Lower leg skin (tissue), 3 donors: ENCODE results near the gene DVL1.

Experiments
- CTCF ChIP-seq, 3 donors: fragments of 450-650 bp; IDR thresholded peaks; one replicate each; pipeline ENCODE4 v1.5.1; 2016; ENCODE audit warnings: antibody characterized with exemption in 3 of 3, mild to moderate bottlenecking in 3 of 3, moderate library complexity in 2 of 3
- POLR2A ChIP-seq, 2 donors: fragments of 450-650 bp; IDR thresholded peaks; one replicate each; pipeline ENCODE4 v1.6.1; 2016 to 2017; ENCODE audit warnings: antibody characterized with exemption in 2 of 2, mild to moderate bottlenecking in 1 of 2, moderate library complexity in 1 of 2

DNA sequence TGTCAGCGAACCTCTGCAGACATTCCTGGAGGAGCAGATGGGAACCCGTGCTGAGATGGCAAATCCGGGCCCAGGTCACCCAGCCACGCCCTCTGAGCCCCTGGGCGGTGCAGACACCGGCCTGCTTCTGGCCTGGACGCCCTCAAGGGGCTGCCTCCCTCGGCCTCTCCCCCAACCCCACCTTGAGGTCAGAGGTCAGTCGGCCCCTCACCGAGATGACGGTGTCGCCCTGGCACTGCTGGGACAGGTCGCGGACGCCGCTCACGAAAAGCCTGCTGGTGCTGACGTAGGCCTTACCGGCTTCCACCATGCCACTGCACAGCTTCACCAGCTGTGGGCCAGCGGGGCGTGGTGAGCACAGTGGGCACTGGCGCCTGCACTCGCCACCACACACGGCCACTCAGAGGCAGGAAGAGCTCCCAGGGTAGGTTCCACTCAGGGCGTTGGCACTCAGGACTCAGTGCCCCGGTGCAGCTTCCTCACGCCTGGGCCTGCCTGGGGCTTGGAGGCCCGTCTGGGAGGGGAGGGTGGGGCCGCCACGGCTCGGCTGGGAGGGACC, 46.2 kb downstream of the DVL1 start:
- no peak for TF ChIP-seq POLR2A (IDR thresholded peaks at IDR 0.05)
- no peak for TF ChIP-seq CTCF (IDR thresholded peaks at IDR 0.05)
